GM21576 (cell line): ENCODE data around the gene PPEF2.

Experiments
- ATAC-seq: cut with Tn5 transposase; IDR thresholded peaks from one replicate; pipeline ENCODE4 v1.9.1; 2021; ENCODE audit warnings: mild to moderate bottlenecking, moderate library complexity; ENCODE audit not compliant: unreplicated experiment

Gene PPEF2

GRCh38 chr4:75904076-75904475 lies 1.8 kb upstream of the PPEF2 start:
- no peak for ATAC-seq

- no peak for ATAC-seq
Observed at GRCh38 chr4:75898536-75898935, 3.7 kb downstream of the PPEF2 start.

- no peak for ATAC-seq
Observed at GRCh38 chr4:75895744-75896314, 6.4 kb downstream of the PPEF2 start.

- ATAC-seq = no peak
Observed at GRCh38 chr4:75892508-75892907, 9.7 kb downstream of the PPEF2 start.

GRCh38 chr4:75891611-75892010 lies 10.6 kb downstream of the PPEF2 start:
- no peak for ATAC-seq

- ATAC-seq = no peak
Observed at GRCh38 chr4:75889537-75890199, 12.6 kb downstream of the PPEF2 start.

- no peak for ATAC-seq
Observed at GRCh38 chr4:75886104-75886503, 16.1 kb downstream of the PPEF2 start.

- no peak for ATAC-seq
Observed at GRCh38 chr4:75881476-75881875, 20.8 kb downstream of the PPEF2 start.

- ATAC-seq = no peak
Observed at GRCh38 chr4:75880278-75880677, 22.0 kb downstream of the PPEF2 start.

GRCh38 chr4:75878246-75878756 lies 24.0 kb downstream of the PPEF2 start:
- no peak for ATAC-seq

GRCh38 chr4:75876218-75876617 lies 26.0 kb downstream of the PPEF2 start:
- no peak for ATAC-seq

GRCh38 chr4:75869100-75869499 lies 33.2 kb downstream of the PPEF2 start:
- ATAC-seq = no peak

GRCh38 chr4:75867130-75867529 lies 35.1 kb downstream of the PPEF2 start:
- no peak for ATAC-seq

- ATAC-seq = no peak
Observed at GRCh38 chr4:75860606-75861005, 41.6 kb downstream of the PPEF2 start.

GRCh38 chr4:75858721-75859120 lies 43.5 kb downstream of the PPEF2 start:
- ATAC-seq = no peak

GRCh38 chr4:75849461-75849860 lies 52.8 kb downstream of the PPEF2 start:
- ATAC-seq = no peak

- no peak for ATAC-seq
Observed at GRCh38 chr4:75848891-75849290, 53.4 kb downstream of the PPEF2 start.

GRCh38 chr4:75848171-75848760 lies 54.0 kb downstream of the PPEF2 start:
- ATAC-seq = peak; percentile 71

GRCh38 chr4:75845992-75846391 lies 56.3 kb downstream of the PPEF2 start:
- no peak for ATAC-seq

- ATAC-seq = no peak
Observed at GRCh38 chr4:75844151-75844662, 58.0 kb downstream of the PPEF2 start.

- ATAC-seq = no peak
Observed at GRCh38 chr4:75843596-75843995, 58.7 kb downstream of the PPEF2 start.
